Sciatic nerve (tissue), 2 donors: Measurements from ENCODE around the gene RIT1. TPM values are rescaled to one million over a fixed set of nuclear protein-coding genes. Genes with fewer than 3 reads are reported as not detected.
"Not testable (repeated sequence)": the region's sequence is repeated elsewhere in the genome, so short reads cannot be mapped to it uniquely, and the experiment has no call there.

ENCODE experiments used
- ATAC-seq: fragments of 200-7000 bp; cut with Tn5 transposase; one replicate; pipeline ENCODE4 v1.9.1; 2020; ENCODE audit warnings: mild to moderate bottlenecking, moderate library complexity
- DNase-seq: peaks from one replicate; pipeline ENCODE4 v3.0.0-alpha.2; 2020; ENCODE audit warnings: low spot score
- intact Hi-C: fragments of 100-400 bp; cut with DNase I; formaldehyde crosslinking; loops from one replicate; pipeline ENCODE4 v1.14.2; 2022
- total RNA-seq: library from RNA; stranded (reverse); fragmentation: NEBNext Ultra II Directional; extraction: Animal tissue kit (Norgen Biotek cat#: 25700); gene quantifications from one replicate; pipeline ENCODE4 v1.2.1, GENCODE V29; 2021
- donor health status: DM: no; HTN: no; CAD: no.
- donor health status: DM: no; HTN: no; CAD: no.

RIT1 gene
- total RNA-seq, 1 donor from 2014 or later: 38.8 TPM

DNA sequence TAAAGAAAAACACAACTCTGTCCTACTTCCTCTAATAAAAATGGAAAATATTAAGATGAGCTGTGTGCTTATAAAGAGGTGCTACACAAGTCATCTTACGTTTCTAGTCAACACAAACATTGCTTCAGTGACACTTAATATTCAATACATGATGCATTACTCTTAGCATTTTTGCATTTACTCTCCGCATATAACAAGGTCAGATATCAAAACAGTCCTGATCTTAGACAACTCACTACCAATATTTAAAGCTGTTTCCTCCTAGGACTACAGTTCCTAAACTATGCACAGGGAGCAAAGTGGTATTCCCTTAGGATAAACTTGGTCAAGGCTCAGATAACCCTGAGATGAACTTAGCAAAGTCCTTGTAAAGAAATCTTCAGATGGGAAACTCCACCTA lies 12.3 kb downstream of the RIT1 start:
- ATAC-seq (no peak), DNase-seq (no peak)
- intact Hi-C loops: no loop called here

DNA sequence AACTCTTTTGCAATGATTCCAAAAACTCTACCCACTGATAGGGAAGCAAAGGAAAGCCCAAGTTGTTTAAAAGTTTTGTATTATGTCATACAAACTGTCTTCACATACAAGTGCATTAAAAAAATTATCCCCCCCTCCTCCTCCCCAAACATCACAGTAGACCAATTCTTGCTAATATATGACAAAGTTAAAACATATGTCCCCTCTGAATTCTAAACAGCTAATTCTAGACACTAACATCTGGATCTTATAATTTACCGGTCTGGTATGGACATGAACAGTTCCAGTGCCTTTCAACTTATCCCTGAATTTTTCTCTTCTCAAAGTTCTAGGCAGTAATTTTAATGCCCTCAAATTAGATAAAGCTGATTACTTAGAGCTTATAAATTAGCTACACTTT lies 13.4 kb downstream of the RIT1 start:
- intact Hi-C loops: no loop called here
- DNase-seq (no peak), ATAC-seq (no peak)

DNA sequence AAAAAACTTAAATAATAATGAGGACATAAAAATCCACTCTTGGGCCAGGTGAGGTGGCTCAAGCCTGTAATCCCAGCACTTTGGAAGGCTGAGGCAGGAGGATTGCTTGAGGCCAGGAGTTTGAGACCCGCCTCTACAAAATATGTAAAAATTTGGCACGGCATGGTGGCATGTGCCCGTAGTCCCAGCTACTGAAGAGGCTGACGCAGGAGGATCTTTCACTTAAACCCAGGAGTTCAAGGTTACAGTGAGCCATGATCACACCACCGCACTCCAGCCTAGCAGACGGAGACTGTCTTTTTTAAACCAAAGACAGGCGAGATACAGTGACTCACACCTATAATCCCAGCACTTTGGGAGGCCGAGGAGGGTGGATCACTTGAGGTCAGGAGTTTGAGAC lies 14.7 kb downstream of the RIT1 start:
- ATAC-seq, intact Hi-C loops, DNase-seq: not testable (repeated sequence)

DNA sequence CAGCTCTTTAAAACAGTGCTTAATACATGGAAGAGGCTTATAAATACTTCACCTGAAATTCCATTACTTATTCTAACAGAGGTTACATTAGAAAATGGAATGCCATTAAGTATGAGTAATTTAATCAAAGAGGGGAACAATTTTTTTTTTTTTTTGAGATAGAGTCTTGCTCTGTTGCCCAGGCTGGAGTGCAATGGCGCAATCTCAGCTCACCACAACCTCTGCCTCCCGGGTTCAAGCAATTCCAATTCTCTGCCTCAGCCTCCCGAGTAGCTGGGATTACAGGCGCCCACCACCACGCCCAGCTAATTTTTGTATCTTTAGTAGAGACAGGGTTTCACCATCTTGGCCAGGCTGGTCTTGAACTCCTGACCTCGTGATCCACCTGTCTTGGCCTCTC lies 15.5 kb downstream of the RIT1 start:
- ATAC-seq, intact Hi-C loops, DNase-seq: not testable (repeated sequence)

DNA sequence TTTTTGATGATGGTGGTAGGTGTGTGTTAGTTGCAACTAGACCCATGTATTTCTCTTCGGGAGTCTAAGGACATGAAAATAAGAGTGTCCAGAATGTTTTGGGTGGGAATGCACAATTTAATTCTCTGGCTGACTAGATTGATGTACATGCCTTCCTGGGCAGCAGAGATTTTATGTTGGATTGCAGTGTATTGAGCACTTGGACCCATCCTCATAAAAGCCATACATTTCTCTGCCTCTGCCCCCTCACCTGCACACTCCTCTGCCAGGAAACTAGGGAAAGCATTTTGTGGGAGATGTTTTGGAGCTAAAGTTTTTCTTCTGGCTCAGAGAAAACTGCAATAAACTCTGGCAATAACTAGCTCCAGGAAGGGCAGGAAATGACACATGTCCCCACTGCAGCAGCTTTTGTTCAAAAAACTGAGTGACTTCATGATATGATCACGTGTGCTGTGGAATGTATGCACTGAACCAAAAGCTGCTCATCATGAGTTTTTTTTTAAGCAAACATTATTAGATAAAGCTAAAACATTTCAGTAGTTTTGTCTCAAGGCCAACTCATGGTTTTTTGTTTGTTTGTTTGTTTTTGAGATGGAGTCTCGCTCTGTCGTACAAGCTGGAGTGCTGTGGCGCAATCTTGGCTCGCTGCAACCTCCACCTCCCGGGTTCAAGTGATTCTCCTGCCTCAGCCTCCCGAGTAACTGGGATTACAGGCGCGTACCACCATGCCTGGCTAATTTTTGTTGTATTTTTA lies 17.6 kb downstream of the RIT1 start:
- intact Hi-C loops: no loop called here
- ATAC-seq: peak; percentile 85
- no peak for DNase-seq

GRCh38 chr1:155892796-155893195 lies 18.4 kb downstream of the RIT1 start:
- intact Hi-C loops: no loop called here
- DNase-seq (no peak), ATAC-seq (no peak)

DNA sequence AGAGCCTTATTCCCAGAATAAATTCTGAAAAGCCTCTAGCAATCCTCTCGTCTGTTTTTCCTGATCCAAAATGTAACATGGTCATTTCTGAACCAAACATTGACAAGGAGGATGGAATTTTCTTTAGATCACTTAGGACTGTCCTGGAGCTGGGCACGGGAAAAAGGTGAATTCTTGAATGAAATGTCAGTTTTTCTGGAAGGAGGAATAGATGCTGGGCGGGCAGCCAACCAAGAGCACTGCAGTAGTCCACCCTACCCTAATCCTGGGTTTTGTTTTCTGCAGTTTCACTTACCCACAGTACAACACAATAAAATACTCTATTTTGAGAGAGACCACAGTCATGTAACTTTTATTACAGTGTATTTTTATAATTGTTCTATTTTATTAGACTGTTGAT lies 20.9 kb downstream of the RIT1 start:
- intact Hi-C loops: no loop called here
- DNase-seq: no peak
- no peak for ATAC-seq

DNA sequence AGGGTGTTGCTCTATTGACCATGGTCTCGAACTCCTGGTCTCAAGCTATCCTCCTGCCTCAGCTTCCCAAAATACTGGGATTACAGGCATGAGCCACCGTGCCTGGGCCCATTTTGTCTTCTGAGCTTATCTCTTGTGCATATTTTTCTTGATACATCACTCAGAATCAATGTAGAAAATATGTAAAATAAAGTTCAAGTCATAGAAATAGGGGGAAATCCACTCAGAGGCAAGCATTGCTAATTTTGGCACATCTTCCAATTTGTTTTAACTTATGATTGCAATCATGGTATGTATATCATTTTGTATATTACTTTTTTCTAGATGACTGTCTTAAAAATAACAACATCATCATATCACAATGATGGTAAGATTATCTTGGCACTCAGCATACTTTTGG lies 21.6 kb downstream of the RIT1 start:
- intact Hi-C loops: no loop called here
- DNase-seq (no peak), ATAC-seq (no peak)

- DNase-seq (no peak), ATAC-seq (no peak)
- intact Hi-C loops: no loop called here
Measured at GRCh38 chr1:155888481-155888880, 22.7 kb downstream of the RIT1 start.

- intact Hi-C loops: no loop called here
- DNase-seq (no peak), ATAC-seq (no peak)
Measured at GRCh38 chr1:155884982-155885381, 26.2 kb downstream of the RIT1 start.

DNA sequence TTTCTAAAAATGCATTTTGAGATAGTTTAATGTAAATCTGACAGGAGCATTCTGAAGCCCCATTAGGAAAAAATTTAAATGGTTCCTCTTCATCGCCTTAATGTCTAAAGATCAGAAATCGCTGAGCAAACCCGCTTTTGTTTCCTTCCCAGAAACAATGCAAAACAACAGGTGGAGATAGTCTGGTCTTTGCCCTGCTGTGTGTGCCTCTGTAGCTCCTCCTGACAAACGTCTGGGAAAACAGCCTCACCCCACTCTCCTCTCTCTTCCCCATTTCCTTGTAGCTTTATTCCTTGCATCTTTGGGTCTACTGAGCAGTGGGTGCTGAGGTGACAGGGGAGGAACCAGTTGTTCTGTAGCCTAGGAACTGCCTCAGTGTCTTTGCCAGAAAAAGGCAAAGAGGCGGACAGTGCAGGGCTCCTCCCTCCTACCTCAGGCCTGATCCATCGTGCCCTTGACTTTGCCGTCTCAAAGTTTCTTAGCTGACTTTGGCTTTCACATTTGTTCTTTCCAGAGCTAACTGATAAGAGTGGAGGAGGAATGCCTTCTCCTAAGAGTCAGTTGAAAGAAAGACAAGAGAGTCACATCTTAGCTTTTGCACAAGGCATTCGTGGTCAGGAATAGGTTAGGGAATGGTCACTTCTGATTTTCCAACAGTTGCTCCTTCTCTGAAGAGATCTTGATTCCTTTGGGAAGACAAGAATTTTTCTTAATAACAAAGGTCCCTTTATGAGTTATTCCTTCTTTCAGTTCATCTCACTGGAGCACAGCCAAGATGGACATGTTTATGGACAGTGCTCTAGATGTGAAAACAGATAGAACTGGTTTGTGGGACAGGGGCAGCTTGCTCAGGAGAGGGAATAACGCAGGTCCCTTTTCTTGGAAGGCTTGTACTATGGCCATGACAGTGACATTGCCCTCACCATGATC lies 26.9 kb downstream of the RIT1 start:
- ATAC-seq (peak; percentile 78), DNase-seq (no peak)
- intact Hi-C loops: no loop called here

GRCh38 chr1:155882766-155883165 lies 28.4 kb downstream of the RIT1 start:
- intact Hi-C loops: no loop called here
- DNase-seq (no peak), ATAC-seq (no peak)

- intact Hi-C loops: no loop called here
- no peak for DNase-seq
- ATAC-seq: no peak
Measured at GRCh38 chr1:155882235-155882634, 28.9 kb downstream of the RIT1 start.

GRCh38 chr1:155880950-155881349 lies 30.2 kb downstream of the RIT1 start:
- intact Hi-C loops: no loop called here
- no peak for ATAC-seq
- DNase-seq: no peak

DNA sequence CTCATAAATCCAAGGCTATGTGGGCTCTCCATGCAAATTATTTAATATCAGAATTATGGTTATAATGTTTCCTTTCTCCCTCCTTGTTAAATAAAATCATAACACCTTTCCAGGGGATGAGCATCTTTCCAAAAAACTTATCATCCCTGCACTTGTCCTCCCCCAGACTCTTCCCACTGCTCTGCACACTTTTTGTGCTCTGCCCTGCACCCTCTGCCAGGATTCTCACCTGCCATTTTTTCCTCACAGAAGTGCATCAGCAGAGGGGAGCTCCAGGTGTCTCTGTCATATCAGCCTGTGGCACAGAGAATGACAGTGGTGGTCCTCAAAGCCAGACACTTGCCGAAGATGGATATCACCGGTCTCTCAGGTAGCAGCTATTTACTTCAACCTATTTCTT lies 30.9 kb downstream of the RIT1 start:
- ATAC-seq (no peak), DNase-seq (no peak)
- intact Hi-C loops: no loop called here

GRCh38 chr1:155877945-155878344 lies 33.2 kb downstream of the RIT1 start:
- intact Hi-C loops: no loop called here
- ATAC-seq (no peak), DNase-seq (no peak)

DNA sequence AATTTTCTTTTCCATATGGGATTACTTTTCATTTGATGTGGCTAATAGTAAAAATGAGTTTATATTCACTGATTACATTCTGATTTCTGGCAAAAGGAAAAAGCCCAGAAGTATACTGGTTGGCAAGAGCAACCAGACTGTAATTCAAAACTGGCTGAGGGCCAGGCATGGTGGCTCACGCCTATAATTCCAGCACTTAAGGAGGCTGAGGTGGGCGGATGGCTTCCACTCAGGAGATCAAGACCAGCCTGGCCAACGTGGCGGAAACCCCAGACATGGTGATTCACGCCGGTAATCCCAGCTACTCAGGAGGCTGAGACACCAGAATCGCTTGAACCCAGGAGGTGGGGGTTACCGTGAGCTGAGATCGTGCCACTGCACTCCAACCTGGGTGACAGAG lies 37.3 kb downstream of the RIT1 start:
- no peak for DNase-seq
- no peak for ATAC-seq
- intact Hi-C loops: no loop called here

GRCh38 chr1:155872527-155872926 lies 38.6 kb downstream of the RIT1 start:
- DNase-seq (no peak), ATAC-seq (peak; percentile 60)
- intact Hi-C loops: no loop called here

- DNase-seq: peak; percentile 75
- peak; percentile 61 for ATAC-seq
- intact Hi-C loops: no loop called here
Measured at GRCh38 chr1:155871390-155871789, 39.8 kb downstream of the RIT1 start.

DNA sequence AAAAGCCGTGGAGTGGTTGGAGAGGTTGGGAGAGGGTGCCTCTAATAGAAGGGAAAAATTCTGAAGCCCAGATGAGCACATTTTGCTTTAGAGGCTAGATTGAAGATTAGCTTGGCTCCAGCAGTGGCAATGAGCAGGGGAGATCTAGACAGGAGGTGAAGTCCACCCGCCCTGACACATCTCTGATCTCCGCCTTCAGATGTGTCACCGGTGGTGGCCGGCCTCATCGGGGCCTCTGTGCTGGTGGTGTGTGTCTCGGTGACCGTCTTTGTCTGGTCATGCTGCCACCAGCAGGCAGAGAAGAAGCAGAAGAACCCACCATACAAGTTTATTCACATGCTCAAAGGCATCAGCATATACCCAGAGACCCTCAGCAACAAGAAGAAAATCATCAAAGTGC lies 43.4 kb downstream of the RIT1 start:
- ATAC-seq: no peak
- no peak for DNase-seq
- intact Hi-C loops: no loop called here
